Measurements from ENCODE around the gene VPS45. TPM values are rescaled to one million over a fixed set of nuclear protein-coding genes. Genes with fewer than 3 reads are reported as not detected.

The VPS45 gene
- total RNA-seq, 1 experiment from 2014 or later: 47.8 TPM

- H3K9ac ChIP-seq (ENCODE audit: low read length): peak overlapping the region; percentile 27; the same call in 1 of the 2 replicates
- no peaks in the 10 kb centered on the region; the same call in 1 of the 2 replicates for H3K36me3 ChIP-seq (ENCODE audit: low read depth, low read length)
- BruUV-seq (replicated peaks): TSS peak; percentile 86
- ChIA-PET POLR2A (ENCODE audit: unreplicated experiment) (no interaction called here), CTCF (no interaction called here)
- no peak overlapping the region for H3K27ac ChIP-seq (ENCODE audit: low read length)
- intact Hi-C loops (cut with micrococcal nuclease): no loop called here
- no peaks in the 10 kb centered on the region for H3K79me2 ChIP-seq (ENCODE audit: low read length)
- no peaks in the 10 kb centered on the region for H3K27me3 ChIP-seq (ENCODE audit: low read length)
- peak overlapping the region; percentile 69 for H3K4me3 ChIP-seq (ENCODE audit: low read length)
- no peaks in the 10 kb centered on the region for H4K20me1 ChIP-seq (ENCODE audit: low read length)
- peak overlapping the region; percentile 76 for H3K4me2 ChIP-seq (ENCODE audit: low read length)
- TF ChIP-seq CTCF (conservative IDR thresholded peaks at IDR 0.05; ENCODE audit: low read depth, low read length): no peak
- TF ChIP-seq EZH2phosphoT487 (IDR thresholded peaks at IDR 0.05; ENCODE audit: borderline replicate concordance, low read length): no peak
- TF ChIP-seq EZH2 (IDR thresholded peaks at IDR 0.05; ENCODE audit: low read length, unreplicated experiment): no peak
- no peak for DNase-seq
- H3K9me3 ChIP-seq (ENCODE audit: low read length): no peaks in the 10 kb centered on the region
- peaks cover 4% of the 10 kb centered on the region for H3F3A ChIP-seq (ENCODE audit: low read length, unreplicated experiment)
- peaks cover 9% of the 10 kb centered on the region; the same call in 1 of the 2 replicates for H3K4me1 ChIP-seq (ENCODE audit: insufficient read depth, low read length)
- no peak; the same call in 1 of the 2 replicates for ATAC-seq
- peak overlapping the region; percentile 67 for H2AFZ ChIP-seq (ENCODE audit: low read length)
- no peaks in the 10 kb centered on the region for H3K9me2 ChIP-seq (replicated peaks; ENCODE audit: low read length)
Measured at GRCh38 chr1:150148837-150149270, 81.3 kb downstream of the VPS45 start.

GRCh38 chr1:150149271-150150132 is 81.9 kb downstream of the VPS45 start, which contains the start of gene PLEKHO1:
TSS of gene PLEKHO1 (plus strand) at chr1:150149916. CDS start at chr1:150150258, 342 bp downstream.
- no peak within 1 kb of the TSS for H3K27ac ChIP-seq (ENCODE audit: low read length)

More at GRCh38 chr1:150149271-150150132, 81.9 kb downstream of the VPS45 start, which contains the start of gene PLEKHO1:
- ATAC-seq: peak; percentile 84
- Histone ChIP-seq H3K36me3 (ENCODE audit: low read depth, low read length) (no peaks in the 10 kb centered on the region; the same call in 1 of the 2 replicates), H3K9me2 (replicated peaks; ENCODE audit: low read length) (no peaks in the 10 kb centered on the region), H3K79me2 (ENCODE audit: low read length) (no peaks in the 10 kb centered on the region), H4K20me1 (ENCODE audit: low read length) (no peaks in the 10 kb centered on the region), H3K4me1 (ENCODE audit: insufficient read depth, low read length) (peaks cover 9% of the 10 kb centered on the region; the same call in 1 of the 2 replicates), H3K9ac (ENCODE audit: low read length) (peak within 1 kb of the TSS; percentile 27), H3F3A (ENCODE audit: low read length, unreplicated experiment) (peaks cover 4% of the 10 kb centered on the region), H3K9me3 (ENCODE audit: low read length) (no peaks in the 10 kb centered on the region), H3K27me3 (ENCODE audit: low read length) (no peaks in the 10 kb centered on the region), H3K4me2 (ENCODE audit: low read length) (peak within 1 kb of the TSS; percentile 79), H2AFZ (ENCODE audit: low read length) (peak within 1 kb of the TSS; percentile 67), H3K4me3 (ENCODE audit: low read length) (peak within 1 kb of the TSS; percentile 69)
- ChIA-PET CTCF (no interaction called here), POLR2A (ENCODE audit: unreplicated experiment) (interaction anchor here (0.6 to 0.7 kb wide), 4 partner anchors 65 to 262 kb away, joined by 4 to 15 read pairs (median 9); no protein-coding TSS in a partner anchor)
- no peak for TF ChIP-seq EZH2phosphoT487 (IDR thresholded peaks at IDR 0.05; ENCODE audit: borderline replicate concordance, low read length)
- TF ChIP-seq CTCF (conservative IDR thresholded peaks at IDR 0.05; ENCODE audit: low read depth, low read length): no peak
- no TSS peak for BruUV-seq (replicated peaks)
- intact Hi-C loops (cut with micrococcal nuclease): no loop called here
- DNase-seq: peak; percentile 82

Measured in PC-3 (cell line).